Effector CD4-positive, alpha-beta T cell (primary cell): ENCODE results near the gene CPEB1.
"Not testable (repeated sequence)": the region's sequence is repeated elsewhere in the genome, so short reads cannot be mapped to it uniquely, and the experiment has no call there.

Experiments
- DNase-seq: peaks from one replicate; pipeline ENCODE4 v3.0.0-alpha.2; 2020

Gene CPEB1

GRCh38 chr15:82505842-82506241 is 141.3 kb downstream of the CPEB1 start:
- not testable (repeated sequence) for DNase-seq

GRCh38 chr15:82504074-82504473 is 143.1 kb downstream of the CPEB1 start:
- not testable (repeated sequence) for DNase-seq

- DNase-seq = not testable (repeated sequence)
Observed at GRCh38 chr15:82502700-82503339, 144.3 kb downstream of the CPEB1 start.

- DNase-seq = not testable (repeated sequence)
Observed at GRCh38 chr15:82500772-82501171, 146.4 kb downstream of the CPEB1 start.

- DNase-seq = not testable (repeated sequence)
Observed at GRCh38 chr15:82497978-82498377, 149.2 kb downstream of the CPEB1 start.
